HepG2 (cell line): ENCODE measurements around the gene VEGFC. TPM values are rescaled to one million over a fixed set of nuclear protein-coding genes. Genes with fewer than 3 reads are reported as not detected.

Source experiments
- ATAC-seq: fragments of 200-7000 bp; cut with Tn5 transposase; 3 replicates; pipeline ENCODE4 v1.9.1; 2020; ENCODE audit warnings: mild to moderate bottlenecking, moderate library complexity
- BruUV-seq: library from RNA; stranded (reverse); fragments of 400-500 nt; replicated peaks from 2 replicates; lab custom pipeline; 2021; lab: Mats Ljungman, UMichigan
- CTCF ChIA-PET: fragments of 300-600 bp; formaldehyde crosslinking; extraction: SDS; loops from one replicate; lab custom pipeline; 2021; ENCODE audit warnings: low total read pairs, inconsistent platforms, low intra/inter-chr PET ratio; lab: Yijun Ruan, JAX
- POLR2A ChIA-PET: fragments of 350-600 bp; sonication (Branson Sonifier 250); formaldehyde crosslinking; loops from one replicate; lab custom pipeline; 2020; ENCODE audit warnings: antibody characterized with exemption, inconsistent platforms; lab: Yijun Ruan, JAX
- DNase-seq: peaks from one replicate; pipeline ENCODE4 v3.0.0-alpha.2; 2015; ENCODE audit warnings: low spot score
- FAIRE-seq: peaks from 3 replicates; lab custom pipeline; 2011; peaks lifted over from hg19 to GRCh38; lab: Jason Lieb, UNC
- H2AFZ ChIP-seq: one replicate; pipeline ENCODE4 v1.6.1; 2011; ENCODE audit warnings: low read length, inconsistent platforms
- H3K27ac ChIP-seq: fragments of 300-600 bp; 3 replicates; pipeline ENCODE4 v1.8.0; 2011; ENCODE audit warnings: mixed run types, mild to moderate bottlenecking, mixed read lengths, low read length, inconsistent platforms; ENCODE audit not compliant: insufficient read depth; ENCODE audit errors: extremely low read length
- H3K27me3 ChIP-seq, 2 experiments: fragments of 200-600 bp in 1 of 2; 2 replicates in 1 of 2; 3 replicates in 1 of 2; pipeline versions ENCODE4 v1.6.0 to v1.8.0; 2011; ENCODE audit warnings: low read length in 2 of 2, mild to moderate bottlenecking in 2 of 2, moderate library complexity in 2 of 2, inconsistent platforms in 1 of 2; ENCODE audit not compliant: insufficient read depth in 2 of 2, control insufficient read depth in 1 of 2
- H3K36me3 ChIP-seq, 2 experiments: fragments of 200-600 bp in 1 of 2; replicated peaks in 1 of 2; 2 replicates in 1 of 2; 3 replicates in 1 of 2; pipeline versions ENCODE4 v1.5.1 to v1.8.0; 2011; ENCODE audit warnings: low read length in 2 of 2, inconsistent platforms in 1 of 2; ENCODE audit not compliant: insufficient read depth in 2 of 2, control insufficient read depth in 1 of 2
- H3K4me1 ChIP-seq: 2 replicates; pipeline ENCODE4 v1.5.1; 2012; ENCODE audit warnings: low read length, inconsistent platforms; ENCODE audit not compliant: insufficient read depth
- H3K4me2 ChIP-seq: 2 replicates; pipeline ENCODE4 v1.6.0; 2011; ENCODE audit warnings: low read depth, low read length, inconsistent platforms
- H3K4me3 ChIP-seq, 3 experiments: fragments of 200-600 bp in 1 of 3; sonication (generic), shearing (Covaris generic) in 1 of 3; replicated peaks in 1 of 3; 2 replicates each; pipeline ENCODE4 v1.5.1; 2011 to 2016; ENCODE audit warnings: low read length in 3 of 3, inconsistent platforms in 2 of 3, low read depth in 2 of 3, mild to moderate bottlenecking in 2 of 3, control low read depth in 1 of 3, mixed read lengths in 1 of 3; ENCODE audit not compliant: insufficient read depth in 1 of 3
- H3K79me2 ChIP-seq: one replicate; pipeline ENCODE4 v1.6.1; 2011; ENCODE audit warnings: low read length, inconsistent platforms; ENCODE audit not compliant: insufficient read depth
- H3K9ac ChIP-seq: 2 replicates; pipeline ENCODE4 v1.6.0; 2011; ENCODE audit warnings: mild to moderate bottlenecking, low read depth, low read length, inconsistent platforms; ENCODE audit not compliant: insufficient read depth
- H3K9me3 ChIP-seq: 2 replicates; pipeline ENCODE4 v1.5.1; 2012; ENCODE audit warnings: mild to moderate bottlenecking, low read length
- H4K20me1 ChIP-seq: 2 replicates; pipeline ENCODE4 v1.6.0; 2011; ENCODE audit warnings: inconsistent platforms, mild to moderate bottlenecking, low read length, moderate library complexity; ENCODE audit not compliant: insufficient read depth
- CREB3 ChIP-seq: sonication (generic); formaldehyde crosslinking; IDR thresholded peaks from 2 replicates; pipeline ENCODE4 v1.5.0; 2020; ENCODE audit warnings: missing genetic modification reagents
- IRF9 ChIP-seq: sonication (generic); formaldehyde crosslinking; IDR thresholded peaks from 2 replicates; pipeline ENCODE4 v1.8.0; 2022; ENCODE audit warnings: missing genetic modification reagents, mild to moderate bottlenecking, borderline replicate concordance
- MAFF ChIP-seq: IDR thresholded peaks from 2 replicates; pipeline ENCODE4 v1.6.1; 2011; ENCODE audit warnings: low read depth, low read length, improper control_type of control experiment
- NFATC3 ChIP-seq: sonication (generic); formaldehyde crosslinking; IDR thresholded peaks from 2 replicates; pipeline ENCODE4 v1.5.1; 2020; ENCODE audit warnings: mild to moderate bottlenecking, missing genetic modification reagents
- NRL ChIP-seq: sonication (generic); formaldehyde crosslinking; IDR thresholded peaks from 2 replicates; pipeline ENCODE4 v1.5.0; 2020; ENCODE audit warnings: missing genetic modification reagents, mild to moderate bottlenecking, moderate library complexity, borderline replicate concordance
- PAXIP1 ChIP-seq: sonication (generic); formaldehyde crosslinking; conservative IDR thresholded peaks from 2 replicates; pipeline ENCODE4 v1.4.0; 2020; ENCODE audit warnings: mild to moderate bottlenecking, missing genetic modification reagents, moderate library complexity
- SKI ChIP-seq: fragments of 450-650 bp; IDR thresholded peaks from one replicate; pipeline ENCODE4 v1.6.1; 2018; ENCODE audit warnings: mild to moderate bottlenecking; ENCODE audit not compliant: partially characterized antibody
- SMAD3 ChIP-seq: sonication (generic); formaldehyde crosslinking; IDR thresholded peaks from 2 replicates; pipeline ENCODE4 v1.4.0; 2020; ENCODE audit warnings: missing genetic modification reagents
- SP5 ChIP-seq: IDR thresholded peaks from 2 replicates; pipeline ENCODE4 v1.6.1; 2016; ENCODE audit warnings: low read depth, borderline replicate concordance
- THAP7 ChIP-seq: sonication (generic); formaldehyde crosslinking; IDR thresholded peaks from 2 replicates; pipeline ENCODE4 v1.8.1; 2023; ENCODE audit warnings: mild to moderate bottlenecking, missing genetic modification reagents
- ZIK1 ChIP-seq: sonication (generic); formaldehyde crosslinking; IDR thresholded peaks from 2 replicates; pipeline ENCODE4 v1.5.0; 2020; ENCODE audit warnings: mild to moderate bottlenecking, low read depth, missing genetic modification reagents, borderline replicate concordance
- ZNF549 ChIP-seq: sonication (generic); formaldehyde crosslinking; IDR thresholded peaks from 2 replicates; pipeline ENCODE4 v1.5.0; 2020; ENCODE audit warnings: missing genetic modification reagents
- ZNF605 ChIP-seq: sonication (generic); formaldehyde crosslinking; IDR thresholded peaks from 2 replicates; pipeline ENCODE4 v1.8.0; 2022; ENCODE audit warnings: mild to moderate bottlenecking, missing genetic modification reagents
- WGBS: methylation state at CpG from one replicate; pipeline ENCODE4 v1.1.6; 2017; ENCODE audit warnings: low lambda C conversion rate; 5-methylcytosine and 5-hydroxymethylcytosine counted together
- in situ Hi-C: cut with HindIII; loops from 2 replicates; pipeline ENCODE4 v1.10.0; 2017; ENCODE audit warnings: low pct_unique_long_range_greater_than_20kb; ENCODE audit not compliant: extremely low pct_ligation_motif_present
- intact Hi-C: fragments of 100-400 bp; cut with micrococcal nuclease; formaldehyde crosslinking; loops from one replicate; pipeline ENCODE4 v1.10.0; 2022; ENCODE audit not compliant: unreplicated experiment
- polyA plus RNA-seq, 8 experiments: library from polyadenylated mRNA; depleted of rRNA in 3 of 8; stranded (reverse) in 7 of 8; unstranded in 1 of 8; fragments of >200 nt; fragmentation: Illumina TruSeq in 4 of 8; extraction: Trizol in 4 of 8; gene quantifications; 2 replicates each; pipeline versions ENCODE4 v1.2.1 to v1.2.3, GENCODE V29; 2011 to 2016; ENCODE audit warnings: low read depth in 4 of 8, missing spikeins in 1 of 8, mixed read lengths in 1 of 8; ENCODE audit not compliant: insufficient read depth in 1 of 8
- total RNA-seq, 5 experiments: library from RNA; depleted of rRNA; stranded (reverse); fragments of >200 nt; fragmentation: Illumina TruSeq; extraction: Trizol; gene quantifications; 2 replicates each; pipeline ENCODE4 v1.2.3, GENCODE V29; 2016; ENCODE audit warnings: low read depth in 1 of 5
- TF ChIP-seq, protein P1 (sequence below): sonication (generic); formaldehyde crosslinking; IDR thresholded peaks from 2 replicates; pipeline ENCODE4; 2020; ENCODE audit warnings: missing genetic modification reagents, mild to moderate bottlenecking, borderline replicate concordance

The VEGFC gene
- total and polyA plus RNA-seq, 2 of the 13 experiments (the other 11 are each of a cell fraction or from before 2014, with no cell fraction given) = not detected

DNA sequence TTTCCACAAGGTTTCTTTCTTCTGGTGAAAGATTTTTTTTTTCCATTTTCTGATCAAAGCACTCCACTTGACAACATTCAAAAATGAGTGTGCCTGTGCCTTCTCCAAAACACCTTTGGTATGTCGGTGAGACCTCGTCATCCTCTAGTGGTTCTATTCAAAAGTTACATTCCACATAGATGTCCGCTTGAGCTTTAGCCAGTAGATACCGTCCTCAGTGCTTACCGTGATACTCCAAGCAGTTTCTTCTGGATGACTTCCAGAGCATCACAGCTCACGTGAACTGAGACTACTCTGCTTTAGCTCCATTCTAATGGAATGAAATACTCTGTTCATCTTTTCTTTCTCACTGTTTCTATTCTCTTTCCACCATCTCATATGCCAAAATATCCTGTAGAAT is 38.2 kb upstream of the VEGFC start:
- BruUV-seq = no TSS peak
- H3K4me2 ChIP-seq = no peak overlapping the region
- no peak for FAIRE-seq
- H2AFZ ChIP-seq = no peak overlapping the region
- intact Hi-C loops (no loop called here), in situ Hi-C loops (no loop called here)
- no peak for DNase-seq
- H3K4me1 ChIP-seq = no peaks in the 10 kb centered on the region
- no peak for TF ChIP-seq NFATC3 (CRISPR knock-in tag)
- no peak for TF ChIP-seq IRF9 (CRISPR knock-in tag)
- no peak for TF ChIP-seq ZNF605
- TF ChIP-seq MAFF = no peak
- no peak for TF ChIP-seq CREB3
- TF ChIP-seq SMAD3 = no peak
- TF ChIP-seq THAP7 = no peak
- no peak for TF ChIP-seq PAXIP1 (CRISPR knock-in tag)
- TF ChIP-seq ZIK1 (CRISPR knock-in tag) = no peak
- no peak for TF ChIP-seq SP5 (CRISPR knock-in tag)
- TF ChIP-seq ZNF549 (CRISPR knock-in tag) = no peak
- no peak for TF ChIP-seq NRL (CRISPR knock-in tag)
- TF ChIP-seq, protein P1, sequence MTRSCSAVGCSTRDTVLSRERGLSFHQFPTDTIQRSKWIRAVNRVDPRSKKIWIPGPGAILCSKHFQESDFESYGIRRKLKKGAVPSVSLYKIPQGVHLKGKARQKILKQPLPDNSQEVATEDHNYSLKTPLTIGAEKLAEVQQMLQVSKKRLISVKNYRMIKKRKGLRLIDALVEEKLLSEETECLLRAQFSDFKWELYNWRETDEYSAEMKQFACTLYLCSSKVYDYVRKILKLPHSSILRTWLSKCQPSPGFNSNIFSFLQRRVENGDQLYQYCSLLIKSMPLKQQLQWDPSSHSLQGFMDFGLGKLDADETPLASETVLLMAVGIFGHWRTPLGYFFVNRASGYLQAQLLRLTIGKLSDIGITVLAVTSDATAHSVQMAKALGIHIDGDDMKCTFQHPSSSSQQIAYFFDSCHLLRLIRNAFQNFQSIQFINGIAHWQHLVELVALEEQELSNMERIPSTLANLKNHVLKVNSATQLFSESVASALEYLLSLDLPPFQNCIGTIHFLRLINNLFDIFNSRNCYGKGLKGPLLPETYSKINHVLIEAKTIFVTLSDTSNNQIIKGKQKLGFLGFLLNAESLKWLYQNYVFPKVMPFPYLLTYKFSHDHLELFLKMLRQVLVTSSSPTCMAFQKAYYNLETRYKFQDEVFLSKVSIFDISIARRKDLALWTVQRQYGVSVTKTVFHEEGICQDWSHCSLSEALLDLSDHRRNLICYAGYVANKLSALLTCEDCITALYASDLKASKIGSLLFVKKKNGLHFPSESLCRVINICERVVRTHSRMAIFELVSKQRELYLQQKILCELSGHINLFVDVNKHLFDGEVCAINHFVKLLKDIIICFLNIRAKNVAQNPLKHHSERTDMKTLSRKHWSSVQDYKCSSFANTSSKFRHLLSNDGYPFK (CRISPR knock-in tag) = no peak
- TF ChIP-seq SKI = no peak
- TF ChIP-seq, all 625 proteins: peak for 0
- H3K79me2 ChIP-seq = no peaks in the 10 kb centered on the region
- no peak overlapping the region for H3K9ac ChIP-seq
- no peaks in the 10 kb centered on the region for H3K9me3 ChIP-seq
- no peaks in the 10 kb centered on the region for H3K27me3 ChIP-seq
- ATAC-seq = no peak
- H4K20me1 ChIP-seq = no peaks in the 10 kb centered on the region
- ChIA-PET CTCF (no interaction called here), POLR2A (no interaction called here)
- H3K36me3 ChIP-seq = no peaks in the 10 kb centered on the region
- no peak overlapping the region for H3K4me3 ChIP-seq
- WGBS = 13% methylated on average over 6 of the region's 6 CpGs
- H3K27ac ChIP-seq = no peak overlapping the region
